Activated CD4-positive, alpha-beta T cell treated with anti-CD3 and anti-CD28 coated beads for 48 hours (primary cell): ENCODE results near the gene TNFRSF8.
"Not testable (repeated sequence)": the region's sequence is repeated elsewhere in the genome, so short reads cannot be mapped to it uniquely, and the experiment has no call there.

ENCODE experiments used
- DNase-seq: peaks from one replicate; pipeline ENCODE4 v3.0.0-alpha.2; 2020

The TNFRSF8 gene

DNA sequence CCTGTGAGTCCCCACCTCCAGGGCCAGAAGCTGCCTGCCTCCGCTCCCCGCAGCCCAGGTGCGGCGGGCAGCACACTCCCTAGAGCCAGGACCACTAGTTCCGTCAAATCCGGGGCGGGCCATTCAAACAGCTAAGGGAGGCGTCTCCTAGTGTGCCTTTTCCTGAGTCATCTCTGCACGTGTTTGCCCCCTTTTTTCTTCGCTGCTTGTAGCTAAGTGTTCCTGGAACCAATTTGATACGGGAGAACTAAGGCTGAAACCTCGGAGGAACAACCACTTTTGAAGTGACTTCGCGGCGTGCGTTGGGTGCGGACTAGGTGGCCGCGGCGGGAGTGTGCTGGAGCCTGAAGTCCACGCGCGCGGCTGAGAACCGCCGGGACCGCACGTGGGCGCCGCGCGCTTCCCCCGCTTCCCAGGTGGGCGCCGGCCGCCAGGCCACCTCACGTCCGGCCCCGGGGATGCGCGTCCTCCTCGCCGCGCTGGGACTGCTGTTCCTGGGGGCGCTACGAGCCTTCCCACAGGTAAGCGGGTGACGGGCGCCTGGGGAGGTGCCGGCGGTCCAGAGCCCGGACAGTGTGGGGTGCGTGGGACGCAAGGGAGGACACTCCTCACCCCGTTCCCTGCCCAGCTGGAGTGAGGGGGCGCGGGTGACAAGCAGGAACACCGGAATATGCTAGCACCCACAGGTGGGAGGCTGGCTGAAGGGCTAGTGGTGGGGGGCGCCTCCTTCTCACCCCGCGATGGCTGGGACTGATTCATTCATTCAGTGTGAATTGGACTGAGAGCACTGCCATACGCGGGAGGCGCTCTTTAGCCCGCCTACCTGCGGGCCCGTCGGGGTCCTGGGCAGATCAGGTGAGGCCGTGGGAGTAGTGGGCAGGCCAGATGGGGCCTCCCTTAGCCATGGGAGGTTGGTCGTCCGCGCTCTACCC is at the start of gene TNFRSF8:
TSS of gene TNFRSF8 (plus strand) at position 163 of the 932 bp plus-strand sequence. CDS start at position 459, 296 bp downstream.
- peak; percentile 75 for DNase-seq

DNA sequence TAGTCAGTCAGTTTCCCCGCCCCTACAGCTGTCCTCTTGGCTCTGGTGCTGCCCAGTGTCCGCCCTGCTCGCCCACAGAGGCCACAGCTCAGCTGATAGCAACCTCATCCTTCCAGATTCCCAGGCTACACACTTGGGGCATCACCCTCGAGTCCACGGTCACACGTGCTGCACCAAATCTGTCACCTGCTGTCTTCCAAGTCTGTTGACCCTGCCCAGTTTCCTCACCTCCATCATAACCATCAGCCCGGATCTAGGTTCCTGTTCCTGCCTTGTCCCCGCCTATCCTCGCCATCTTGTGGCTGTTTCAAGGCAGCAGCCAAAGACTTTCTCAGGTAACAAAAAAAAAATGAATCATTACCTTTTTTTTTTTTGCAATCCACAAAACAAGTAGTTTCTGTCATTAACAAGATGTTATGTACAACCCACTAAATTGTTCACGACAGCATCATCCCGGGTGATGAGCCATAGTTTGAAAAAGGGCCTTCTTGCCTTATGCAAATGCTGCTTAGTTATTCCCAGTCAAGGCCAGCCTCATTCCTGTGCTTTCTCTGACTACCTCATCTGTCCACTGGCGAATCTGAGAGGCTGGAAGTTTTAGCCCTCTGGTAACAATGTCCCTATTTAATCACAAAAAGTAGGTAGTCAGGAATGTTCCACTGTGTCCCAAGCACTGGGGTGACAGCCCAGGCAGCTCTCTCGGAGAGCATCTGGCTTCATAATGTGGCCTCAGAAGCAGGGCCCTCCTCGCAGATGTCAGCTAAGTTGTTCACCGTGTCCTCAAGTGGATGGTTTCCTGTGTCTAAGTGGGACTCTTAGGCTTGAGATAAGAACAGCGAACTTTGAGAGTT is 48.7 kb upstream of the TNFRSF8 start:
- peak; percentile 43 for DNase-seq

- DNase-seq: no peak
Observed at GRCh38 chr1:12015001-12015491, 48.1 kb upstream of the TNFRSF8 start.

DNA sequence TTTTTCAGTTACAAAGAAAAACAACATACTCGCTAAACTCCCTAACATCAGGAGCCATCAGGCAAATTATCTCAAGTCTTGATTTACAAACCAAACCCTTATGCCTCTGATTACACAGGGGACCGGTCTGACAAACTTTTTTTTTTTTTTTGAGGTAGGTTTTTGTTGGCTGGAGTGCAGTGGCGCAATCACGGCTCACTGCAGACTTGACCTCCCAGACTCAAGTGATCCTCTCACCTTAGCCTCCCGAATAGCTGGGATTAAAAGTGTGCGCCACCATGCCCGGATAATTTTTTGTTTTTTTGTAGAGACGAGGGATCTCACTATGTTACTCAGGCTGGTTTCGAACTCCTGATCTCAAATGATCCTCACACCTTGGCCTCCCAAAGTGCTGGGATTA is 47.6 kb upstream of the TNFRSF8 start:
- DNase-seq: no peak

DNA sequence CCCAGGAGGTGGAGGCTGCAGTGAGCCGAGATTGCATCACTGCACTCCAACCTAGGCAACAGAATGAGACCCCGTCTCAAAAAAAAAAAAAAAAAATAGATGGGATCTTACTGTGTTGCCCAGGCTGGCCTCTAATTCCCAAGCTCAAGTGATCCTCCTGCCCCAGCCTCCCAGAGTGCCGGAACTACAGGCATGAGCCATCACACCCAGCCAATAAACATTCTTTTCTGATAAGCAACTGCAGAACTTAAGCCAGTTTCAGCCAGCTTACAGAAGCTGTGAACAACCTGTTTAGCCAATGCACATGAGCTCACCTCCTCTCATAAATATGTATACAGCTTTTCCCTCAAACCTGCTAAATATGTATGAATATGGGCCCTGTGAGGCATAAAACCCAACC is 46.9 kb upstream of the TNFRSF8 start:
- DNase-seq: no peak

GRCh38 chr1:12019858-12020509 is 43.1 kb upstream of the TNFRSF8 start:
- no peak for DNase-seq

GRCh38 chr1:12021616-12022015 is 41.5 kb upstream of the TNFRSF8 start:
- DNase-seq: no peak

DNA sequence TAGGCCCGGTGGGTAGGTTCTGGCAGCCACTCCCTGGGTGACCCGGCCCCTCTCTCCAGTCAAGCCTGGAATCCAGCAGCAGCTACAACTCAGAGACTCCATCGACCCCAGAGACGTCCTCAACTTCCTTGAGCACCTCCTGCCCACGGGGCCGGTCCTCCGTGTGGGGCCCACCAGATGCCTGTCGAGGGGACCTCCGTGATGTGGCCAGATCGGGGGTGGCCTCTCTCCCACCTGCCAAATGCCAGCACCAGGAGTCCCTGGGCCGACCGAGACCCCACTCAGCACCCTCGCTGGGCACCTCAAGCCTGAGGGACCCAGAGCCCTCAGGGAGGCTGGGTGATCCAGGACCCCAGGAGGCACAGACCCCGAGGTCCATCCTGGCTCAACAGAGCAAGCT is 41.1 kb upstream of the TNFRSF8 start:
- DNase-seq: no peak

DNA sequence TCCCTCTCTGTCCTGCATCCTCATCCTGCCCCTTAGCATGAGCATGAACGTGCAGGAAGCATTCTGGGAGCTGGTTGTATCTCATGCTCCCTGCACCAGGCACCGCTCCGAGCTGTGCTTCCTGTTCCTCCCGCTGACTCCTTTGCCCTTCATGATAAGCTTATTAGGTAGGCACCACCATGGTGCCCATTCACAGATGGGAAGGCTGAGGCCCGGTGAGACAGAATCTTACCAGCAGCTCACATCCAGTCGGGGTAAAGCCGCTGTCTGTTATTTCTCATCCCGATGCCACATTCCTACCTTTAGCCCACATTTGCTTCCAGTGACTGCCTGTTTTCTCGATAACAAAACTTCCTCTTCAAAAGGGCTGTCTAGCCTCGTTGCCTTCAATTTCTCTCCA is 36.5 kb upstream of the TNFRSF8 start:
- no peak for DNase-seq

- DNase-seq: no peak
Observed at GRCh38 chr1:12028248-12028647, 34.9 kb upstream of the TNFRSF8 start.

DNA sequence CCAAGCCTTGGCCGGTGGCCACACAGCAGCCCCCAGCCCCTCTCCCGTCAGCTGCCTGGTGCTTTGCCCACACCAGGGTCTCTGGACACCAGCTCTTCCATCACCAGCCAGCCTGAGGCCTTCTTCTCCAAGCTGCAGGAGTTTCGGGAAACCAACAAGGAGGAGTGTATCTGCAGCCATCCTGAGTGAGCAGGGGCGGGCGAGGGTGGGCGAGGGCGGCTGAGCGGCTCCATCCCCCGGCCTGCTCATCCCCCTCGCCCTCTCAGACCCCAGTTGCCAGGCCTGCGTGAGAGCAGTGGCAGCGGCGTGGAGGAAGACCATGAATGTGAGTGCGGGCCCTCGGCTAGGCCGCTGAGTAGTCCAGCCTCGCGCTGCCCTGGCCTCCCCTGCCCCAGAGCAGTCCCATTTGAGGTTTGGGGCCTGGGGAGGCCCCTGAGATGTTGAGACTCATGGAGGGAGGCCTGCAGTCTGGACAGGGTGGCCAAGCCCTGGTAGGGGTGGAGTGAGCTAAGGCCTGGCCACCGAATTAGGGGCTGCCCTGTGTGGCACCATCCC is 34.1 kb upstream of the TNFRSF8 start:
- no peak for DNase-seq

- no peak for DNase-seq
Observed at GRCh38 chr1:12029720-12030339, 33.3 kb upstream of the TNFRSF8 start.

- peak; percentile 65 for DNase-seq
Observed at GRCh38 chr1:12031039-12031980, 31.8 kb upstream of the TNFRSF8 start.

GRCh38 chr1:12032161-12032621 is 30.9 kb upstream of the TNFRSF8 start:
- no peak for DNase-seq

DNA sequence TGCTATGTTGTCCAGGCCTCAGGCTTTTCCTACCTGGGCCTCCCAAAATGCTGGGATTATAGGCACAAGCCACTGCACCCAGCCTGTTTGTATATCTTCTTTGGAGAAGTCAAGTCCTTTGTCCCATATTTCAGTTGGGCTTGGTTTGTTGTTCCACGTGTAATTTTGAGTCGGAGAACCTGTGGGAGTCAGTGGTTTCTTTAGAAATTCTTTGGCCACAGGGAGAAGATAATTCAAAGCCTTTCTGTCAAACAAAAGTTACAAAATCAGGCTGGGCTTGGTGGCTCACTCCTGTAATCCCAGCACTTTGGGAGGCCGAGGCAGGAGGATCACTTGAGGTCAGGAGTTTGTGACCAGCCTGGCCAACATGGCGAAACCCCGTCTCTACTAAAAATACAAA is 29.7 kb upstream of the TNFRSF8 start:
- DNase-seq: not testable (repeated sequence)

DNA sequence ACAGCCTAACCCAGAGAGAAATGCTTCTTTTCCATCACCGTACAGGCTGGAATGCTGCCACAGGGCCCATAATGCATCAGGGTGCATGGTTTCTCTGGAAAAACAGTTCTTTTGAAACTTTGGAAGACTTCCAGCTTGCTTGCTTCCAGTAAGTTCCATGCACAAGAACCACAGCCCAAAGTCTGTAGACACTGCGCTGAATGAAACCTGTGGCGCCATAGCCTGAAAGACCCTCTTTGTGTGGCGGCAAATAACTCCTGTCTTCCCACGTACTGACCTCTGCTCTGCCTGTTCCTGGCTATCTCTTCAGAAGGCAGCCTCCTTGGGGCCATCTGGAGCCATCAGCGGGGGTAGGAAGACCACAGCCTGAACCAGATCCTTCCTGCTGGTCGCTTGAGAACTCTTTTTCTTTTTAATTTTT is 28.7 kb upstream of the TNFRSF8 start:
- DNase-seq: no peak

DNA sequence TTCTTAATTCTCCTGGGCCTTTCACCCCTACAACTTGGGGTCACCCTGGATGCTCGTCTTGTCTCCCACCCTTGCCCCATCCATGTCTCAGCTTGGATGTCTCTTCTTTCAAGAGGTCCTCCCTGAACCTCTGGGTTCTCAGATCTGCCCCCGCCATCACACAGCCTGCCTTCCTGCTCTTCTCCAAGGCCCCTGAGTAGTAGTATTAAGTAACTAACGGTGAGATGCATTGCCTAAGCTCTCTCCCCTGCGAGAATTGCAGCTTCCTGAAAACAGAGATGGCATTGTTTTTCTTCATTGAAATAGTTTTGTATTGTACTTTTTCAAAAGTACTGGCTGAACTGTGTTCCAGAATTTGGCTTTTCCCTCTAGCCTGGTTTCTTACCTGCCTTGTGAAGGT is 27.8 kb upstream of the TNFRSF8 start:
- no peak for DNase-seq

DNA sequence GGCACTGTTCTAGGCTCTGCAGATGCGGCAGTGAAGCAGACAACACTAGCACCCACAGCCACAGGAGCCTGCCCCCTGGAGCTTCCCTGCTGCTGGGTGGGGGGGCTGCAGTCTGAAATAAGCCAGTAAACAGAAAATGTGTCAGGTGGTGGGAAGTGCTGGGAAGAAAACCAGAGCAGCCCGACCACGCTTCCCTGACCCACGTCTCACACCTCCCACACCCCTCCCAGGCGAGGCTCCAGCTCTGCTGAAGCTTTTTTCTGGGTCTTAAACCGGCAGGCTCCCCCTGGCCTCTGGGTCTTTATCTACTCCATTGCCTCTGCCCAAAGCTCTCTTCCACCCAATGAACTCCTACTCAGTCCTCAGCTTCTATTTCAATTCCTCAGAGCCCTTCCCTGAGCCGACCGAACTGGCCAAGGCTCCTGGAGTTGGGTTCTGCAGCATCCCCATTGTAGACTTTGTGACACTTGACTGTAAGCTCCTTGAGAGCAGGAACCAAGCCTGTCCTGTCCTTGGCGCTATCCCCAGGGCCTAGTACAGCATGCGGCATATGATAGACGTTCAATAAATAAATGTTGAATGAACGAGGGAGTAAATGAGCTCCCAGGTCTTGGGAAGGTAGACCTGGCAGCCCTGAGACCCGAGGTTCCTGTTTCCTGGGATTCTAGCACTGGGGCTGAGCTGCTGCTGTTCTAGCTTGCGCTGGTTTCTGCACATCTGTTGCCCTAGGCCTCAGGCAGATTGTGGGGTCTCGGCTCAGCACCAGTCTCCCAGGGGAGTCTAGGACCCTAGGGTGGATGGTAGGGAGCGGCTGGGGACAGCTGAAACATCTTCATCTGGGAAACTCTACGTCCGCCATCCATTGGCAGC is 25.4 kb upstream of the TNFRSF8 start:
- no peak for DNase-seq

GRCh38 chr1:12038356-12039163 is 24.5 kb upstream of the TNFRSF8 start:
- no peak for DNase-seq
